Heart left ventricle (tissue), 13 donors: Measurements from ENCODE around the gene MPV17L2.

Experiments used
- POLR2A ChIP-seq, 2 donors: fragments of 450-650 bp; IDR thresholded peaks; one replicate each; pipeline ENCODE4 v1.6.1; 2017; ENCODE audit warnings: antibody characterized with exemption in 2 of 2, mild to moderate bottlenecking in 2 of 2, moderate library complexity in 2 of 2
- TF ChIP-seq, protein P1 (sequence below), 12 donors: fragments of 200-600 bp; sonication (generic) in 4 of 12; IDR thresholded peaks; one replicate each; pipeline versions ENCODE4 v1.5.0 to v1.8.0; 2018 to 2022; ENCODE audit warnings: antibody characterized with exemption in 12 of 12, mild to moderate bottlenecking in 5 of 12
- donor health status: ischemic (EF 13 %, LVEDD 7.1; RV severe dilation, severe dysfunction).
- donor health status: DM: no; HTN: yes; CAD: no.
- donor health status: DM: no; HTN: no; CAD: no.
- donor health status: ischemic (EF 25% LVEDD 6.9; RV normal size, moderate dysfunction).
- donor health status: ischemic (EF 25% LVEDD 5.7; RV mildly dilated, moderate dysfunction).
- donor health status: ischemic (EF 35%, LVEDD 5.7; RV mildly dilated, moderate dysfunction).
- donor health status: nonischemic (EF 11% LVEDD 7.7; RV severe dilation, severe dysfunction).
- donor health status: DM: yes; HTN: yes; CAD: no.
- donor health status: PGD.
- donor health status: ischemic (EF 29% LVEDD 5.4; RV normal size, mild dysfunction).
- donor health status: nonischemic (EF 23%, LVEDD 6.1; RV moderate dilation, normal function).

GRCh38 chr19:18173572-18174288 lies 19.3 kb upstream of the MPV17L2 start, which contains the start of gene IFI30:
- TF ChIP-seq POLR2A (IDR thresholded peaks at IDR 0.05): peak in 1 of 2 donors; percentile 55
- TF ChIP-seq, protein P1, sequence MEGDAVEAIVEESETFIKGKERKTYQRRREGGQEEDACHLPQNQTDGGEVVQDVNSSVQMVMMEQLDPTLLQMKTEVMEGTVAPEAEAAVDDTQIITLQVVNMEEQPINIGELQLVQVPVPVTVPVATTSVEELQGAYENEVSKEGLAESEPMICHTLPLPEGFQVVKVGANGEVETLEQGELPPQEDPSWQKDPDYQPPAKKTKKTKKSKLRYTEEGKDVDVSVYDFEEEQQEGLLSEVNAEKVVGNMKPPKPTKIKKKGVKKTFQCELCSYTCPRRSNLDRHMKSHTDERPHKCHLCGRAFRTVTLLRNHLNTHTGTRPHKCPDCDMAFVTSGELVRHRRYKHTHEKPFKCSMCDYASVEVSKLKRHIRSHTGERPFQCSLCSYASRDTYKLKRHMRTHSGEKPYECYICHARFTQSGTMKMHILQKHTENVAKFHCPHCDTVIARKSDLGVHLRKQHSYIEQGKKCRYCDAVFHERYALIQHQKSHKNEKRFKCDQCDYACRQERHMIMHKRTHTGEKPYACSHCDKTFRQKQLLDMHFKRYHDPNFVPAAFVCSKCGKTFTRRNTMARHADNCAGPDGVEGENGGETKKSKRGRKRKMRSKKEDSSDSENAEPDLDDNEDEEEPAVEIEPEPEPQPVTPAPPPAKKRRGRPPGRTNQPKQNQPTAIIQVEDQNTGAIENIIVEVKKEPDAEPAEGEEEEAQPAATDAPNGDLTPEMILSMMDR (IDR thresholded peaks at IDR 0.05): no peak
